Spleen (tissue), 11 donors: ENCODE measurements around the gene BCOR. TPM values are rescaled to one million over a fixed set of nuclear protein-coding genes. Genes with fewer than 3 reads are reported as not detected.

Experiments used
- DNase-seq: peaks from one replicate; pipeline ENCODE4 v3.0.0-alpha.2; 2020
- H3K27ac ChIP-seq, 8 donors: fragments of 200-600 bp; sonication (generic) in 7 of 8; 1 replicate in 4 of 8; 2 replicates in 4 of 8; pipeline versions ENCODE4 v1.5.0 to v1.8.0; 2016 to 2021; ENCODE audit warnings: inconsistent platforms in 4 of 8, mild to moderate bottlenecking in 4 of 8, moderate library complexity in 1 of 8
- H3K27me3 ChIP-seq, 7 donors: fragments of 200-600 bp; sonication (generic) in 6 of 7; replicated peaks in 1 of 7; 1 replicate in 4 of 7; 2 replicates in 3 of 7; pipeline versions ENCODE4 v1.5.0 to v1.8.0; 2016 to 2021; ENCODE audit warnings: inconsistent platforms in 3 of 7, mild to moderate bottlenecking in 1 of 7
- H3K36me3 ChIP-seq, 6 donors: fragments of 200-600 bp; sonication (generic) in 5 of 6; 1 replicate in 4 of 6; 2 replicates in 2 of 6; pipeline versions ENCODE4 v1.5.0 to v1.8.0; 2016 to 2021; ENCODE audit warnings: inconsistent platforms in 2 of 6
- H3K4me1 ChIP-seq, 6 donors: fragments of 200-600 bp; sonication (generic) in 5 of 6; 1 replicate in 3 of 6; 2 replicates in 3 of 6; pipeline versions ENCODE4 v1.5.0 to v1.8.0; 2016 to 2021; ENCODE audit warnings: inconsistent platforms in 3 of 6
- H3K4me3 ChIP-seq, 8 donors: fragments of 200-600 bp; sonication (generic) in 7 of 8; 1 replicate in 4 of 8; 2 replicates in 4 of 8; pipeline versions ENCODE4 v1.5.0 to v1.8.0; 2016 to 2021; ENCODE audit warnings: inconsistent platforms in 4 of 8, mild to moderate bottlenecking in 4 of 8, moderate library complexity in 2 of 8
- H3K9me3 ChIP-seq, 8 donors: fragments of 200-600 bp; sonication (generic) in 7 of 8; 1 replicate in 4 of 8; 2 replicates in 4 of 8; pipeline versions ENCODE4 v1.5.0 to v1.8.0; 2016 to 2021; ENCODE audit warnings: inconsistent platforms in 4 of 8
- CTCF ChIP-seq, 11 experiments: fragments of 200-600 bp in 7 of 11; fragments of 450-650 bp in 4 of 11; sonication (generic) in 4 of 11; IDR thresholded peaks in 8 of 11; conservative IDR thresholded peaks in 3 of 11; 1 replicate in 7 of 11; 2 replicates in 4 of 11; pipeline versions ENCODE4 v1.4.0 to v1.8.0; 2016 to 2021; ENCODE audit warnings: antibody characterized with exemption in 11 of 11, inconsistent platforms in 4 of 11, mild to moderate bottlenecking in 1 of 11
- POLR2A ChIP-seq, 3 donors: fragments of 450-650 bp; IDR thresholded peaks; one replicate each; pipeline ENCODE4 v1.5.1; 2017; ENCODE audit warnings: antibody characterized with exemption in 3 of 3, mild to moderate bottlenecking in 1 of 3
- POLR2AphosphoS5 ChIP-seq, 3 donors: sonication (generic); formaldehyde crosslinking; IDR thresholded peaks; one replicate each; pipeline ENCODE4 v1.5.1; 2017; ENCODE audit warnings: antibody characterized with exemption in 3 of 3
- WGBS, 5 donors: extraction: QIAGEN DNeasy Blood & Tissue Kit in 3 of 5; methylation state at CpG; one replicate each; pipeline versions ENCODE4 v1.1.5 to v1.1.7; 2013 to 2018; 5-methylcytosine and 5-hydroxymethylcytosine counted together
- intact Hi-C: fragments of 100-400 bp; cut with DNase I; formaldehyde crosslinking; loops from one replicate; pipeline ENCODE4 v1.15.0; 2023; ENCODE audit warnings: low total_unique reads
- polyA plus RNA-seq, 3 donors: library from polyadenylated mRNA; stranded (reverse); fragments of 200-250 nt; gene quantifications; one replicate each; pipeline ENCODE4 v1.2.1, GENCODE V29; 2013
- total RNA-seq, 7 donors: library from RNA; depleted of rRNA in 3 of 7; stranded (reverse); fragments of >200 nt in 3 of 7; fragmentation: NEBNext Ultra II Directional in 4 of 7; extraction: Animal tissue kit (Norgen Biotek cat#: 25700) in 4 of 7; gene quantifications; one replicate each; pipeline versions ENCODE4 v1.1.0 to v1.2.1, GENCODE V29; 2016 to 2021
- donor health status: healthy with polysubstance abuse.
- donor health status: DM: no; HTN: no; CAD: no; lungs with moderate emphysema.
- donor health status: DM: no; HTN: no; CAD: no.
- donor health status: Bipolar disorder and iron deficiency.
- donor health status: healthy.
- donor health status: DM: no; HTN: no; CAD: no.
- donor health status: DM: yes; HTN: yes; CAD: no.

The BCOR gene
- total and polyA plus RNA-seq, 10 donors: 8.3 to 38.6 (median 29.0) TPM

GRCh38 chrX:40100537-40101429 lies 3.0 kb upstream of the BCOR start:
- H3K4me3 ChIP-seq: no peak overlapping the region
- peaks cover 0 to 92% (median 26%) of the 10 kb centered on the region in 7 donors for H3K27me3 ChIP-seq
- intact Hi-C loops: loop anchor here (10.0 kb wide), 1 partner anchor 54 kb away; no protein-coding TSS in a partner anchor
- no peak for TF ChIP-seq POLR2AphosphoS5 (IDR thresholded peaks at IDR 0.05)
- TF ChIP-seq POLR2A (IDR thresholded peaks at IDR 0.05): no peak
- no peak for TF ChIP-seq CTCF (IDR thresholded peaks at IDR 0.05 in 8 of 11, conservative IDR thresholded peaks at IDR 0.05 in 3 of 11)
- peaks cover 7 to 49% (median 25%) of the 10 kb centered on the region in 6 donors for H3K4me1 ChIP-seq
- DNase-seq: no peak
- 45 to 86% (median 77%) methylated on average over 26 to 31 of the region's 31 CpGs for WGBS, 5 donors
- H3K27ac ChIP-seq: peak overlapping the region in 5 of 8 donors; percentile 91 to 94 (median 93)
- H3K9me3 ChIP-seq: no peaks in the 10 kb centered on the region
- no peaks in the 10 kb centered on the region for H3K36me3 ChIP-seq

GRCh38 chrX:40100141-40100536 lies 2.4 kb upstream of the BCOR start:
- Histone ChIP-seq H3K4me1 (peaks cover 7 to 48% (median 25%) of the 10 kb centered on the region in 6 donors), H3K36me3 (no peaks in the 10 kb centered on the region), H3K27ac (peak overlapping the region in 5 of 8 donors; percentile 91 to 94 (median 93)), H3K27me3 (peaks cover 0 to 91% (median 29%) of the 10 kb centered on the region in 7 donors), H3K4me3 (peak overlapping the region in 1 of 8 donors; percentile 80), H3K9me3 (no peaks in the 10 kb centered on the region)
- DNase-seq: peak; percentile 76
- 20 to 31% (median 22%) methylated on average over 20 to 21 of the region's 21 CpGs for WGBS, 5 donors
- TF ChIP-seq CTCF (IDR thresholded peaks at IDR 0.05 in 8 of 11, conservative IDR thresholded peaks at IDR 0.05 in 3 of 11): no peak
- no peak for TF ChIP-seq POLR2AphosphoS5 (IDR thresholded peaks at IDR 0.05)
- TF ChIP-seq POLR2A (IDR thresholded peaks at IDR 0.05): no peak
- intact Hi-C loops: loop anchor here (10.0 kb wide), 1 partner anchor 55 kb away; no protein-coding TSS in a partner anchor

- Histone ChIP-seq H3K9me3 (no peaks in the 10 kb centered on the region), H3K4me3 (peak overlapping the region in 7 of 8 donors; percentile 62 to 88 (median 74)), H3K4me1 (peaks cover 7 to 49% (median 26%) of the 10 kb centered on the region in 6 donors), H3K27ac (peak overlapping the region; percentile 81 to 94 (median 92)), H3K36me3 (no peaks in the 10 kb centered on the region), H3K27me3 (peaks cover 0 to 91% (median 32%) of the 10 kb centered on the region in 7 donors)
- intact Hi-C loops: loop anchor here (10.0 kb wide), 1 partner anchor 85 kb away; no protein-coding TSS in a partner anchor
- 6 to 13% (median 10%) methylated on average over 28 to 49 of the region's 49 CpGs for WGBS, 5 donors
- TF ChIP-seq POLR2A (IDR thresholded peaks at IDR 0.05): no peak
- TF ChIP-seq POLR2AphosphoS5 (IDR thresholded peaks at IDR 0.05): peak in 2 of 3 donors; percentile 34 to 69
- peak; percentile 91 for DNase-seq
Measured at GRCh38 chrX:40099055-40099958, 1.5 kb upstream of the BCOR start.
